Cardiac muscle cell (in vitro differentiated cells and primary cell): ENCODE data around the gene DLK1. TPM values are rescaled to one million over a fixed set of nuclear protein-coding genes. Genes with fewer than 3 reads are reported as not detected.

Experiments
- DNase-seq, 2 donors: peaks; one replicate each; pipeline versions ENCODE4 v3.0.0 to v3.0.0-alpha.2; 2010 to 2017; ENCODE audit warnings: low read depth in 1 of 2, low spot score in 1 of 2
- H3K27ac ChIP-seq: fragments of 200-600 bp; sonication (generic); 2 replicates; pipeline ENCODE4 v1.5.1; 2016
- H3K27me3 ChIP-seq: fragments of 200-600 bp; sonication (generic); 2 replicates; pipeline ENCODE4 v1.6.0; 2016; ENCODE audit warnings: control low read depth
- H3K36me3 ChIP-seq: fragments of 200-600 bp; sonication (generic); 2 replicates; pipeline ENCODE4 v1.5.1; 2016; ENCODE audit warnings: control low read depth
- H3K4me1 ChIP-seq: fragments of 200-600 bp; sonication (generic); 2 replicates; pipeline ENCODE4 v1.8.1; 2017; ENCODE audit warnings: low read depth, mild to moderate bottlenecking, mixed run types
- H3K4me3 ChIP-seq: fragments of 200-600 bp; sonication (generic); 2 replicates; pipeline ENCODE4 v1.5.1; 2016; ENCODE audit warnings: mild to moderate bottlenecking
- H3K9me3 ChIP-seq: fragments of 200-600 bp; sonication (generic); 2 replicates; pipeline ENCODE4 v1.5.1; 2017; ENCODE audit warnings: low read depth, mild to moderate bottlenecking, control low read depth
- polyA plus RNA-seq: library from polyadenylated mRNA; unstranded; fragments of >200 nt; fragmentation: Nextera tagmentation; extraction: Ambion mirVana; gene quantifications from 2 replicates; pipeline ENCODE4 v1.2.1, GENCODE V29; 2016
- total RNA-seq: library from RNA; depleted of rRNA; stranded (reverse); fragments of >200 nt; gene quantifications from 2 replicates; pipeline ENCODE4 v1.2.3, GENCODE V29; 2016
- TF ChIP-seq, protein P1 (sequence below): IDR thresholded peaks from 2 replicates; pipeline ENCODE4 v1.5.1; 2012; ENCODE audit warnings: low read depth, mild to moderate bottlenecking, low read length

DLK1 gene
- total and polyA plus RNA-seq, 2 experiments from 2014 or later, result 24.0 to 64.1 TPM

DNA sequence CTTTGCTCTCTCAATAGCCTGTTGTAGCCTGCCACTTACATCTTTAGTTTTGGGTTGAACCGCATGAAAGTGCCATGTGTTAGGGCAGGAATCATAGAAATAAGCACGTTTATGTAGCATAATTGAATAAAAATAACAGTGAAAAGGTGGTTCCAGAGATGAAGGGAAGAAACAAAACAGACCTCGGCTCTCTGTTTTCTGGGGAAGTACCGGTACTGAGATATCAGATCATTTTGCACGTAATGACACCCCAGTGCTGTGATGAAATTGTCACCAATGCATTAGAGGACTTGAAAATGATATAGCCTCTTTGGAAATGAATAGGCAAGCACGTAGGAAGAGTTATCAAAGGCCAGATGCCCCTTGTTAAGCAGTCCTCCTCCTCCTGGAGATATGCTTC lies 42.5 kb upstream of the DLK1 start:
- H3K27ac ChIP-seq, result no peak overlapping the region
- H3K9me3 ChIP-seq, result no peaks in the 10 kb centered on the region
- no peak for DNase-seq
- H3K36me3 ChIP-seq, result no peaks in the 10 kb centered on the region
- H3K27me3 ChIP-seq, result no peaks in the 10 kb centered on the region
- peaks cover 5% of the 10 kb centered on the region for H3K4me1 ChIP-seq
- H3K4me3 ChIP-seq, result no peak overlapping the region
- TF ChIP-seq, protein P1, sequence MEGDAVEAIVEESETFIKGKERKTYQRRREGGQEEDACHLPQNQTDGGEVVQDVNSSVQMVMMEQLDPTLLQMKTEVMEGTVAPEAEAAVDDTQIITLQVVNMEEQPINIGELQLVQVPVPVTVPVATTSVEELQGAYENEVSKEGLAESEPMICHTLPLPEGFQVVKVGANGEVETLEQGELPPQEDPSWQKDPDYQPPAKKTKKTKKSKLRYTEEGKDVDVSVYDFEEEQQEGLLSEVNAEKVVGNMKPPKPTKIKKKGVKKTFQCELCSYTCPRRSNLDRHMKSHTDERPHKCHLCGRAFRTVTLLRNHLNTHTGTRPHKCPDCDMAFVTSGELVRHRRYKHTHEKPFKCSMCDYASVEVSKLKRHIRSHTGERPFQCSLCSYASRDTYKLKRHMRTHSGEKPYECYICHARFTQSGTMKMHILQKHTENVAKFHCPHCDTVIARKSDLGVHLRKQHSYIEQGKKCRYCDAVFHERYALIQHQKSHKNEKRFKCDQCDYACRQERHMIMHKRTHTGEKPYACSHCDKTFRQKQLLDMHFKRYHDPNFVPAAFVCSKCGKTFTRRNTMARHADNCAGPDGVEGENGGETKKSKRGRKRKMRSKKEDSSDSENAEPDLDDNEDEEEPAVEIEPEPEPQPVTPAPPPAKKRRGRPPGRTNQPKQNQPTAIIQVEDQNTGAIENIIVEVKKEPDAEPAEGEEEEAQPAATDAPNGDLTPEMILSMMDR, result no peak

DNA sequence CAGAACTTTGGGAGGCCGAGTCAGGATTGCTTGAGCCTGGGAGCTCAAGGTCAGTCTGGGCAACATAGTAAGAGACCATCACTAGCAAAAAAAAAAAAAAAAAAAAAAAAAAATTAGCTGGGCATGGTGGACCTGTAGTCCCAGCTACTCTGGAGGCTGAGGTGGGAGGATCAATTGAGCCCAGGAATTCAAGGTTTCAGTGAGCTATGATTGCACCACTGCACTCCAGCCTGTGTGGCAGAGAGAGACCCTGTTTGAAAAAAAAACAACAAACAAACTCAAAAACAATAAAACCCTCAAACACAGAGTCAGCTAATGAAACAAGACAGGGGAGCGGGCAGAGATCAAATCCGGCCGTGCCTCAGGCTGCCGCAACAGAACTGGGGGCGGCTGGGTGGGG lies 41.7 kb upstream of the DLK1 start:
- Histone ChIP-seq H3K27me3 (no peaks in the 10 kb centered on the region), H3K4me1 (peaks cover 5% of the 10 kb centered on the region), H3K36me3 (no peaks in the 10 kb centered on the region), H3K4me3 (no peak overlapping the region), H3K9me3 (no peaks in the 10 kb centered on the region), H3K27ac (no peak overlapping the region)
- no peak for DNase-seq
- TF ChIP-seq, protein P1, result no peak

GRCh38 chr14:100686858-100687257 lies 39.8 kb upstream of the DLK1 start:
- no peaks in the 10 kb centered on the region for H3K9me3 ChIP-seq
- TF ChIP-seq, protein P1, result no peak
- H3K27me3 ChIP-seq, result no peaks in the 10 kb centered on the region
- DNase-seq, result no peak
- no peak overlapping the region for H3K4me3 ChIP-seq
- no peaks in the 10 kb centered on the region for H3K36me3 ChIP-seq
- H3K4me1 ChIP-seq, result peaks cover 5% of the 10 kb centered on the region
- H3K27ac ChIP-seq, result no peak overlapping the region

GRCh38 chr14:100687386-100687785 lies 39.3 kb upstream of the DLK1 start:
- H3K4me1 ChIP-seq, result peaks cover 5% of the 10 kb centered on the region
- H3K9me3 ChIP-seq, result no peaks in the 10 kb centered on the region
- DNase-seq, result no peak
- no peak overlapping the region for H3K27ac ChIP-seq
- H3K4me3 ChIP-seq, result no peak overlapping the region
- TF ChIP-seq, protein P1, result no peak
- no peaks in the 10 kb centered on the region for H3K27me3 ChIP-seq
- no peaks in the 10 kb centered on the region for H3K36me3 ChIP-seq

DNA sequence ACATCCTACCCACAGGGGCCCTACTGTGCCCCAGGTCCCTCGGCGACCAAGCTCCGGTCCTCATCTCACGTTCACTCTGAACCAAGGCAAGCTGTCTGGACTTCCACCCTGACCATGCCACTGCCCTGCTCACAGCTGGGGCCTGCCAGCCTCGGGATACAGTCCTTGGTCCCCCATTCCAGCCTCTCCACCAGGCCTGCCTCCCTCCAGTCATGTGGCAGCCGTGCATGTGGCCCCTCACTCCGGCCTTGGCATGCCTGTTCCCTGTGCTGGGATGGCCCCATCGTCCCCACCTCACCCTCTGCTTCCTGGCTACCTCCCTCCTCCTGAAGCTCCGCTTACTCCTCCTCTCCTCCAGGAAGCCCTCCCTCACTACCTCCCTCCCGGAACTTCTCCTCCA lies 38.6 kb upstream of the DLK1 start:
- Histone ChIP-seq H3K27ac (no peak overlapping the region), H3K4me3 (no peak overlapping the region), H3K9me3 (no peaks in the 10 kb centered on the region), H3K27me3 (no peaks in the 10 kb centered on the region), H3K36me3 (no peaks in the 10 kb centered on the region), H3K4me1 (peaks cover 5% of the 10 kb centered on the region)
- DNase-seq, result no peak
- TF ChIP-seq, protein P1, result no peak
